ENCODE measurements around the gene PAQR3.

Gene PAQR3

DNA sequence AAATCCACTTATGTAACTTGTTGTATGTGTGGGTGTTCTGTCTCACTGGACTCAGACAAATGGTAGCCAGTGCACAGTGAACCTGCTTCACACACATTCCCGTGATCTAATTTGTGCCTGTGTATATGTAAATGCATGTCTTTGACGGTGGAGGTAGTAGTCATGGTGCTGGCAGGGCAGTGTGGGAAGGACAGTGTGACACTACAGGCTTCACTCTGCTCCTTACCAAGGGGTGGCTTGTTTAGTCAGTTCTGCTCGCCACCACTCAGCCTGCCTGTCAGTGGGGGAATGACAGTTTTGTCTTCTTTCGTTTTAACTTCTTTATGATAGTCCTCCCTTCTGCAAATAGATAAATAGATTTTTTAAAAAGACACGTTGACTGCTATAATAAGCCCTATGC is 17.7 kb upstream of the PAQR3 start:
- no peak overlapping the region for H3K27ac ChIP-seq (ENCODE audit: extremely low read depth, low read depth, low read length)
- TF ChIP-seq, protein P1, sequence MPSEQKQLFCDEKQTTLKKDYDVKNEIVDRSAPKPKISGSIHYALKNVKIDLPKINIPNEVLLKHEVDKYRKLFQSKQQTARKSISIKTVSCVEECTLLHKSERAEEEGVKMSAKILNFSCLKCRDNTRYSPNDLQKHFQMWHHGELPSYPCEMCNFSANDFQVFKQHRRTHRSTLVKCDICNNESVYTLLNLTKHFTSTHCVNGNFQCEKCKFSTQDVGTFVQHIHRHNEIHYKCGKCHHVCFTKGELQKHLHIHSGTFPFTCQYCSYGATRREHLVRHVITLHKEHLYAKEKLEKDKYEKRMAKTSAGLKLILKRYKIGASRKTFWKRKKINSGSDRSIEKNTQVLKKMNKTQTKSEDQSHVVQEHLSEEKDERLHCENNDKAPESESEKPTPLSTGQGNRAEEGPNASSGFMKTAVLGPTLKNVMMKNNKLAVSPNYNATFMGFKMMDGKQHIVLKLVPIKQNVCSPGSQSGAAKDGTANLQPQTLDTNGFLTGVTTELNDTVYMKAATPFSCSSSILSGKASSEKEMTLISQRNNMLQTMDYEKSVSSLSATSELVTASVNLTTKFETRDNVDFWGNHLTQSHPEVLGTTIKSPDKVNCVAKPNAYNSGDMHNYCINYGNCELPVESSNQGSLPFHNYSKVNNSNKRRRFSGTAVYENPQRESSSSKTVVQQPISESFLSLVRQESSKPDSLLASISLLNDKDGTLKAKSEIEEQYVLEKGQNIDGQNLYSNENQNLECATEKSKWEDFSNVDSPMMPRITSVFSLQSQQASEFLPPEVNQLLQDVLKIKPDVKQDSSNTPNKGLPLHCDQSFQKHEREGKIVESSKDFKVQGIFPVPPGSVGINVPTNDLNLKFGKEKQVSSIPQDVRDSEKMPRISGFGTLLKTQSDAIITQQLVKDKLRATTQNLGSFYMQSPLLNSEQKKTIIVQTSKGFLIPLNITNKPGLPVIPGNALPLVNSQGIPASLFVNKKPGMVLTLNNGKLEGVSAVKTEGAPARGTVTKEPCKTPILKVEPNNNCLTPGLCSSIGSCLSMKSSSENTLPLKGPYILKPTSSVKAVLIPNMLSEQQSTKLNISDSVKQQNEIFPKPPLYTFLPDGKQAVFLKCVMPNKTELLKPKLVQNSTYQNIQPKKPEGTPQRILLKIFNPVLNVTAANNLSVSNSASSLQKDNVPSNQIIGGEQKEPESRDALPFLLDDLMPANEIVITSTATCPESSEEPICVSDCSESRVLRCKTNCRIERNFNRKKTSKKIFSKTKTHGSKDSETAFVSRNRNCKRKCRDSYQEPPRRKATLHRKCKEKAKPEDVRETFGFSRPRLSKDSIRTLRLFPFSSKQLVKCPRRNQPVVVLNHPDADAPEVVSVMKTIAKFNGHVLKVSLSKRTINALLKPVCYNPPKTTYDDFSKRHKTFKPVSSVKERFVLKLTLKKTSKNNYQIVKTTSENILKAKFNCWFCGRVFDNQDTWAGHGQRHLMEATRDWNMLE (tag by site-specific recombination; conservative IDR thresholded peaks at IDR 0.05; ENCODE audit: low read depth), result no peak
- no peak for TF ChIP-seq GLI4 (tag by site-specific recombination; IDR thresholded peaks at IDR 0.05)
- TF ChIP-seq ZNF37A (tag by site-specific recombination; IDR thresholded peaks at IDR 0.05), result no peak
- ChIA-PET POLR2A (no interaction called here), CTCF (no interaction called here)
- no peaks in the 10 kb centered on the region for H3K4me1 ChIP-seq (ENCODE audit: control insufficient read depth, insufficient read depth, low read length)
- no peaks in the 10 kb centered on the region for H3K36me3 ChIP-seq (ENCODE audit: control insufficient read depth in 2 of 2, insufficient read depth in 1 of 2, low read length in 2 of 2)
- H3K9me3 ChIP-seq (ENCODE audit: control insufficient read depth, insufficient read depth, low read depth, low read length), result no peaks in the 10 kb centered on the region
- H3K4me3 ChIP-seq (ENCODE audit: low read depth, low read length), result no peak overlapping the region

DNA sequence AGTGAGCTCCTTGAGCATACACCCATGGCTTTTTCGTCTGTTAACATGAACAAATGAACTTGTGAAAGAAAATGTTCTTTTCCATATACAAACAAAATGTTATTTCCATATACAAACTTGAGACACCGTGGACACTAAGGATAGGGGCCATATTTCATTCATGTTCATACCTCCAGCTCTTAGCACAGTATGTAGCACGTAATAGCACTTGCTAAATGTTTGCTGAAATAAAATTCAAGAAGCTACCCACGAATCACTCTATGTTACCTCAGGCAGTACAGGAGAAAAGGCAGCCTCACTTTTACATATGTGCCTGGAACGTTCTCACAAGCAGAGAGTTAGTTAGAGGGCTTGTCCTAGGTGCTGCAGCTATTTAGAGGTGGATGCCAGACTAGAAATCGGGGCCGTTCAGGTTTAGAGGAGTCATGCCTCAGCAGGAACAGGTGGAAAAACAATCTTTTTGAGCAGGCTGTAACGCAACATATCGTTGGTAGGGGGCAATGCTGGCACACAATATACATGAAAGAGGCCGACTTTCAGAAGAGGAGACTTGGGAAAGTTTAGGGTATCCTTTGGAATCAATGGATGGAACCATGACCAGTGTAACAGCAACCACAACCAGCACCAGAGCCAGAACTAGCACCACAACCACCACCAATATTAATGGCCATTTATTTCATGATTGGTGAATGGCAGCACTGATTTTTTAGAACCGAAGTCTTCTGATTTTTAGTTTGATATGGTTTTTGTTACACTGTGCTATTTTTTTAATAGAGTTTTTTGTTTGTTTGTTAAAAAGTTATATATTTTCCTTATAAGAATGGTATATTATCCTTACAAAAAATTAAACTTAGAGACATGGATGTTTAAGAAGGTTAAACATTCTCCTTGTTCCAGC is 14.8 kb upstream of the PAQR3 start:
- Histone ChIP-seq H3K27ac (ENCODE audit: extremely low read depth, low read depth, low read length) (no peak overlapping the region), H3K4me1 (ENCODE audit: control insufficient read depth, insufficient read depth, low read length) (no peaks in the 10 kb centered on the region), H3K36me3 (ENCODE audit: control insufficient read depth in 2 of 2, insufficient read depth in 1 of 2, low read length in 2 of 2) (no peaks in the 10 kb centered on the region), H3K9me3 (ENCODE audit: control insufficient read depth, insufficient read depth, low read depth, low read length) (no peaks in the 10 kb centered on the region), H3K4me3 (ENCODE audit: low read depth, low read length) (no peak overlapping the region)
- ChIA-PET POLR2A (no interaction called here), CTCF (interaction anchor here (0.6 to 1.8 kb wide), 7 partner anchors 93 to 1301 kb away, joined by 3 to 7 read pairs (median 3); no protein-coding TSS in a partner anchor)
- TF ChIP-seq ZBTB21 (tag by site-specific recombination; IDR thresholded peaks at IDR 0.05), result no peak
- TF ChIP-seq, protein P2, sequence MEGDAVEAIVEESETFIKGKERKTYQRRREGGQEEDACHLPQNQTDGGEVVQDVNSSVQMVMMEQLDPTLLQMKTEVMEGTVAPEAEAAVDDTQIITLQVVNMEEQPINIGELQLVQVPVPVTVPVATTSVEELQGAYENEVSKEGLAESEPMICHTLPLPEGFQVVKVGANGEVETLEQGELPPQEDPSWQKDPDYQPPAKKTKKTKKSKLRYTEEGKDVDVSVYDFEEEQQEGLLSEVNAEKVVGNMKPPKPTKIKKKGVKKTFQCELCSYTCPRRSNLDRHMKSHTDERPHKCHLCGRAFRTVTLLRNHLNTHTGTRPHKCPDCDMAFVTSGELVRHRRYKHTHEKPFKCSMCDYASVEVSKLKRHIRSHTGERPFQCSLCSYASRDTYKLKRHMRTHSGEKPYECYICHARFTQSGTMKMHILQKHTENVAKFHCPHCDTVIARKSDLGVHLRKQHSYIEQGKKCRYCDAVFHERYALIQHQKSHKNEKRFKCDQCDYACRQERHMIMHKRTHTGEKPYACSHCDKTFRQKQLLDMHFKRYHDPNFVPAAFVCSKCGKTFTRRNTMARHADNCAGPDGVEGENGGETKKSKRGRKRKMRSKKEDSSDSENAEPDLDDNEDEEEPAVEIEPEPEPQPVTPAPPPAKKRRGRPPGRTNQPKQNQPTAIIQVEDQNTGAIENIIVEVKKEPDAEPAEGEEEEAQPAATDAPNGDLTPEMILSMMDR (tag by site-specific recombination; IDR thresholded peaks at IDR 0.05), result peak; percentile 57
- peak; percentile 70 for TF ChIP-seq ZNF654 (tag by site-specific recombination; IDR thresholded peaks at IDR 0.05; ENCODE audit: low read depth)
- no peak for TF ChIP-seq ZNF341 (tag by site-specific recombination; IDR thresholded peaks at IDR 0.05; ENCODE audit: low read depth)
- TF ChIP-seq, protein P3, sequence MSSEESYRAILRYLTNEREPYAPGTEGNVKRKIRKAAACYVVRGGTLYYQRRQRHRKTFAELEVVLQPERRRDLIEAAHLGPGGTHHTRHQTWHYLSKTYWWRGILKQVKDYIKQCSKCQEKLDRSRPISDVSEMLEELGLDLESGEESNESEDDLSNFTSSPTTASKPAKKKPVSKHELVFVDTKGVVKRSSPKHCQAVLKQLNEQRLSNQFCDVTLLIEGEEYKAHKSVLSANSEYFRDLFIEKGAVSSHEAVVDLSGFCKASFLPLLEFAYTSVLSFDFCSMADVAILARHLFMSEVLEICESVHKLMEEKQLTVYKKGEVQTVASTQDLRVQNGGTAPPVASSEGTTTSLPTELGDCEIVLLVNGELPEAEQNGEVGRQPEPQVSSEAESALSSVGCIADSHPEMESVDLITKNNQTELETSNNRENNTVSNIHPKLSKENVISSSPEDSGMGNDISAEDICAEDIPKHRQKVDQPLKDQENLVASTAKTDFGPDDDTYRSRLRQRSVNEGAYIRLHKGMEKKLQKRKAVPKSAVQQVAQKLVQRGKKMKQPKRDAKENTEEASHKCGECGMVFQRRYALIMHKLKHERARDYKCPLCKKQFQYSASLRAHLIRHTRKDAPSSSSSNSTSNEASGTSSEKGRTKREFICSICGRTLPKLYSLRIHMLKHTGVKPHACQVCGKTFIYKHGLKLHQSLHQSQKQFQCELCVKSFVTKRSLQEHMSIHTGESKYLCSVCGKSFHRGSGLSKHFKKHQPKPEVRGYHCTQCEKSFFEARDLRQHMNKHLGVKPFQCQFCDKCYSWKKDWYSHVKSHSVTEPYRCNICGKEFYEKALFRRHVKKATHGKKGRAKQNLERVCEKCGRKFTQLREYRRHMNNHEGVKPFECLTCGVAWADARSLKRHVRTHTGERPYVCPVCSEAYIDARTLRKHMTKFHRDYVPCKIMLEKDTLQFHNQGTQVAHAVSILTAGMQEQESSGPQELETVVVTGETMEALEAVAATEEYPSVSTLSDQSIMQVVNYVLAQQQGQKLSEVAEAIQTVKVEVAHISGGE (tag by site-specific recombination; conservative IDR thresholded peaks at IDR 0.05; ENCODE audit: low read depth), result no peak
- no peak for TF ChIP-seq KLF9 (tag by site-specific recombination; IDR thresholded peaks at IDR 0.05; ENCODE audit: low read depth)
- TF ChIP-seq SCRT2 (tag by site-specific recombination; IDR thresholded peaks at IDR 0.05), result peak; percentile 84
- peak; percentile 60 for TF ChIP-seq SCRT1 (tag by site-specific recombination; IDR thresholded peaks at IDR 0.05; ENCODE audit: borderline replicate concordance)
- TF ChIP-seq TCF7L2 (IDR thresholded peaks at IDR 0.05; ENCODE audit: borderline replicate concordance, low read depth, low read length), result peak; percentile 95
- no peak for TF ChIP-seq ZNF571 (tag by site-specific recombination; IDR thresholded peaks at IDR 0.05)

All from HEK293 (cell line).